NB4 (cell line): ENCODE data around the gene SMIM29.

Experiments used
- CTCF ChIP-seq: IDR thresholded peaks from one replicate; pipeline ENCODE4 v1.5.1; 2012; ENCODE audit warnings: low read depth, low read length
- MAX ChIP-seq: IDR thresholded peaks from 2 replicates; pipeline ENCODE4 v1.6.1; 2011; ENCODE audit warnings: low read depth, low read length
- POLR2A ChIP-seq: IDR thresholded peaks from 2 replicates; pipeline ENCODE4 v1.6.1; 2011; ENCODE audit warnings: mild to moderate bottlenecking; ENCODE audit not compliant: insufficient read length; ENCODE audit errors: extremely low read depth

GRCh38 chr6:34237316-34237721 lies 11.5 kb downstream of the SMIM29 start:
- TF ChIP-seq CTCF, result no peak
- TF ChIP-seq POLR2A, result no peak
- TF ChIP-seq MAX, result no peak
